Trophoblast cell (in vitro differentiated cells and primary cell): ENCODE measurements around the gene AIFM3.
A peak's percentile ranks its signal among the peaks of the same experiment; 100 is the strongest.

Experiments
- DNase-seq, 2 donors: peaks; one replicate each; pipeline ENCODE4 v3.0.0-alpha.2; 2016
- H2AFZ ChIP-seq: 2 replicates; pipeline ENCODE4 v1.6.1; 2013; ENCODE audit warnings: low read length, moderate library complexity, mild to moderate bottlenecking; ENCODE audit not compliant: insufficient read depth, poor library complexity
- H2AK5ac ChIP-seq: 2 replicates; pipeline ENCODE4 v1.6.1; 2013; ENCODE audit warnings: mild to moderate bottlenecking, low read length
- H2BK120ac ChIP-seq: 2 replicates; pipeline ENCODE4 v1.6.1; 2013; ENCODE audit warnings: low read length, mild to moderate bottlenecking, moderate library complexity; ENCODE audit not compliant: insufficient read depth, poor library complexity
- H2BK12ac ChIP-seq: 2 replicates; pipeline ENCODE4 v1.6.1; 2013; ENCODE audit warnings: mild to moderate bottlenecking, low read length, moderate library complexity
- H2BK5ac ChIP-seq: 2 replicates; pipeline ENCODE4 v1.6.1; 2013; ENCODE audit warnings: low read length, low read depth, moderate library complexity, mild to moderate bottlenecking; ENCODE audit not compliant: poor library complexity
- H3K14ac ChIP-seq: 2 replicates; pipeline ENCODE4 v1.6.1; 2013; ENCODE audit warnings: mild to moderate bottlenecking, low read length
- H3K18ac ChIP-seq: 2 replicates; pipeline ENCODE4 v1.6.1; 2013; ENCODE audit warnings: mild to moderate bottlenecking, low read length
- H3K23ac ChIP-seq: 2 replicates; pipeline ENCODE4 v1.6.1; 2013; ENCODE audit warnings: low read length
- H3K27ac ChIP-seq: 2 replicates; pipeline ENCODE4 v1.5.1; 2013; ENCODE audit warnings: low read depth, mild to moderate bottlenecking, inconsistent platforms, low read length, moderate library complexity
- H3K27me3 ChIP-seq: 2 replicates; pipeline ENCODE4 v1.6.1; 2013; ENCODE audit warnings: inconsistent platforms, mild to moderate bottlenecking, low read length, moderate library complexity; ENCODE audit not compliant: insufficient read depth
- H3K36me3 ChIP-seq, 2 experiments: 1 replicate in 1 of 2; 2 replicates in 1 of 2; pipeline ENCODE4 v1.6.1; 2013; ENCODE audit warnings: low read length in 2 of 2, mild to moderate bottlenecking in 2 of 2, moderate library complexity in 1 of 2; ENCODE audit not compliant: insufficient read depth in 2 of 2, control insufficient read depth in 1 of 2
- H3K4ac ChIP-seq: 2 replicates; pipeline ENCODE4 v1.6.1; 2013; ENCODE audit warnings: low read depth, mild to moderate bottlenecking, low read length, moderate library complexity
- H3K4me1 ChIP-seq, 2 experiments: 1 replicate in 1 of 2; 2 replicates in 1 of 2; pipeline ENCODE4 v1.6.1; 2013; ENCODE audit warnings: low read length in 2 of 2, mild to moderate bottlenecking in 2 of 2, moderate library complexity in 1 of 2; ENCODE audit not compliant: insufficient read depth in 2 of 2, control insufficient read depth in 1 of 2
- H3K4me2 ChIP-seq: 2 replicates; pipeline ENCODE4 v1.6.1; 2013; ENCODE audit warnings: inconsistent platforms, mild to moderate bottlenecking, low read length, moderate library complexity
- H3K4me3 ChIP-seq: 2 replicates; pipeline ENCODE4 v1.5.1; 2013; ENCODE audit warnings: mild to moderate bottlenecking, low read depth, low read length, inconsistent platforms
- H3K79me1 ChIP-seq: one replicate; pipeline ENCODE4 v1.6.1; 2013; ENCODE audit warnings: low read length
- H3K79me2 ChIP-seq: 2 replicates; pipeline ENCODE4 v1.6.1; 2013; ENCODE audit warnings: low read length, mild to moderate bottlenecking; ENCODE audit not compliant: control insufficient read depth, insufficient read depth, poor library complexity
- H3K9ac ChIP-seq: 2 replicates; pipeline ENCODE4 v1.6.1; 2013; ENCODE audit warnings: mild to moderate bottlenecking, low read length
- H3K9me3 ChIP-seq: 2 replicates; pipeline ENCODE4 v1.6.1; 2013; ENCODE audit warnings: low read depth, mild to moderate bottlenecking, control low read depth, inconsistent platforms, low read length; ENCODE audit not compliant: insufficient read depth
- H4K12ac ChIP-seq: 2 replicates; pipeline ENCODE4 v1.6.1; 2013; ENCODE audit warnings: low read depth, mild to moderate bottlenecking, low read length, moderate library complexity
- H4K8ac ChIP-seq: 2 replicates; pipeline ENCODE4 v1.6.1; 2013; ENCODE audit warnings: low read depth, mild to moderate bottlenecking, low read length, moderate library complexity
- H4K91ac ChIP-seq: one replicate; pipeline ENCODE4 v1.6.1; 2013; ENCODE audit warnings: low read depth, mild to moderate bottlenecking, low read length, moderate library complexity
- WGBS: extraction: QIAGEN DNeasy Blood & Tissue Kit; methylation state at CpG from one replicate; pipeline ENCODE4 v1.1.7; 2013; ENCODE audit warnings: missing lambda C conversion rate; ENCODE audit not compliant: insufficient read length, insufficient coverage; ENCODE audit errors: extremely low coverage; 5-methylcytosine and 5-hydroxymethylcytosine counted together

AIFM3 gene

DNA sequence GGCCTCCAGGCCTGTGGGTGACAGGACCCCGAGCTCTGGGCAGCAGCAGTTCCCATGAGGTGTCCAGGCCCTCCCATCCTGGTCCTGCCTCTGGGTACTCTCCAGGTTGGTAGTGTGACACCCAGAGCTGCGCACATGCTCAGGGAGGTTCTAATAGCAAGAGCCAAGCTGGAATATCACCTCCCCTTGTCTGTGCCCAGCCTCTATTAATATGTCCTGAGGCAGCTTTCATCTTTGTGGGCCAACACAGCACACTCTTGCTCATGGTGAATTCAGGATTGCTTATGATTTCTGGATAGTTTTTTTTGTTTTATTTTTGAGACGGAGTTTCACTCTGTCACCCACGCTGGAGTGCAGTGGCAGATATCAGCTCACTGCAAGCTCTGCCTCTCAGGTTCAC, 51.3 kb downstream of the AIFM3 start:
- H3K27me3 ChIP-seq: no peaks in the 10 kb centered on the region
- H3K4me2 ChIP-seq: no peak overlapping the region
- no peak overlapping the region for H3K9ac ChIP-seq
- H2BK12ac ChIP-seq: no peak overlapping the region
- no peak overlapping the region for H3K4ac ChIP-seq
- H3K4me1 ChIP-seq: peaks cover 15 to 18% of the 10 kb centered on the region in 2 experiments
- DNase-seq: no peak
- no peaks in the 10 kb centered on the region for H3K36me3 ChIP-seq
- no CpG with 5 or more reads among the region's 4 CpGs for WGBS
- no peak overlapping the region for H4K91ac ChIP-seq
- H4K8ac ChIP-seq: no peak overlapping the region
- peaks cover 3% of the 10 kb centered on the region for H3K79me1 ChIP-seq
- H3K14ac ChIP-seq: no peak overlapping the region
- H2BK5ac ChIP-seq: no peak overlapping the region
- H2BK120ac ChIP-seq: no peak overlapping the region
- H2AK5ac ChIP-seq: no peak overlapping the region
- H3K18ac ChIP-seq: no peak overlapping the region
- H3K27ac ChIP-seq: no peak overlapping the region
- no peaks in the 10 kb centered on the region for H3K79me2 ChIP-seq
- no peak overlapping the region for H3K4me3 ChIP-seq
- no peak overlapping the region for H3K23ac ChIP-seq
- no peak overlapping the region for H2AFZ ChIP-seq
- H3K9me3 ChIP-seq: no peaks in the 10 kb centered on the region
- no peak overlapping the region for H4K12ac ChIP-seq

DNA sequence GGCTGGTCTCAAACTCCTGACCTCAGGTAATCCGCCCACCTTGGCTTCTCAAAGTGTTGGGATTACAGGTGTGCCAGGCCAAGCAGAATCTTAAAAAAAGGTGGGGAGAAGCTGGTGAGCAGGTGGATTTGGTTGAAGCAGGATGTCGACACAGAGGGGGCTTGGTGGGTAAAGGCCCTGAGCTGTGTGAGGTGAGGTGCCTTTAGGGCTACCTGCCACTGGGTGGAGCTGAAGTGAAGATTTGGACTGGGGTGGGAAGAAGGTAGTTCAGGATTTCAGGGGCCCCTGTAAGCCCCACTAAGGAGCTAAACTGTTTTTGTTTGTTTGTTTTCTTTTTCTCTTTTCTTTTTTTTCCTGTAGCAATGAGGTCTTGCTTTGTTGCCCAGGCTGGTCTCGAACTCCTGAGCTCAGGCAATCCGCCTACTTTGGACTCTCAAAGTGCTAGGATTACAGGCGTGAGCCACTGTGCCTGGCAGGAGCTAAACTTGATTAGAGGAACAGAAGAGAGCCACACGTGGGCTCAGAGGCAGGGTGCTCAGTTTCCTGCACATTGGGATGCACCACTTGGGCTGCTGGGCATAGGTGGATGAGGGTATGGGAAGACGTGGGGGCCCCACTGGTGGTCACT, 53.9 kb downstream of the AIFM3 start:
- Histone ChIP-seq H3K4ac (no peak overlapping the region), H4K12ac (no peak overlapping the region), H2AK5ac (no peak overlapping the region), H4K8ac (no peak overlapping the region), H3K27ac (no peak overlapping the region), H3K4me2 (no peak overlapping the region), H3K79me2 (no peaks in the 10 kb centered on the region), H3K9me3 (no peaks in the 10 kb centered on the region), H3K23ac (no peak overlapping the region), H3K14ac (no peak overlapping the region), H3K79me1 (no peaks in the 10 kb centered on the region), H2BK12ac (no peak overlapping the region), H3K9ac (no peak overlapping the region), H2BK120ac (no peak overlapping the region), H2BK5ac (no peak overlapping the region), H3K27me3 (no peaks in the 10 kb centered on the region), H3K4me1 (no peaks in the 10 kb centered on the region), H4K91ac (no peak overlapping the region), H2AFZ (no peak overlapping the region), H3K4me3 (no peak overlapping the region), H3K36me3 (no peaks in the 10 kb centered on the region), H3K18ac (no peak overlapping the region)
- peak in 1 of 2 donors; percentile 36 for DNase-seq
- no CpG with 5 or more reads among the region's 7 CpGs for WGBS

DNA sequence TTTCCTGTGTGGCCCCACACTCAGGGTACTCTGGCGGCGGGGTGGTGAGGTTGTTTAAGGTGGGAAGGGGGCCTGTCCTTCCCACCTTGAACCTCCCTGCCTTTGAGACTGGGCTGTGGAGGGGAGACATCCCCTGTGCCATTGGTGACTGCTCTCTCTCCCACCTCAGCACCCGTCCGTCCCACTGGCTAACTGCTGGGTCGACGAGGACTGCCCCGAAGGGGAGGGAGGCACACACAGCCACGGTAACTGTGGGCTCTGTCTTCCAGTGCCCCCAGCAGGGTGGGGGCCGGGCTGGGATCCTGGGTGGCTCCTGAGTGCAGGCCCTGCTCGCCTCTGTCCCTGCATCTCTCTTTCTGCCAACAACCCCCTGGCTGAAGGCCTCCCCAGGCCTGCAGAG, 55.5 kb downstream of the AIFM3 start:
- WGBS: no CpG with 5 or more reads among the region's 10 CpGs
- H3K18ac ChIP-seq: no peak overlapping the region
- no peak overlapping the region for H4K91ac ChIP-seq
- H3K27ac ChIP-seq: no peak overlapping the region
- no peak overlapping the region for H2BK120ac ChIP-seq
- H3K79me2 ChIP-seq: no peaks in the 10 kb centered on the region
- H3K14ac ChIP-seq: no peak overlapping the region
- H3K23ac ChIP-seq: no peak overlapping the region
- no peak overlapping the region for H2BK5ac ChIP-seq
- peaks cover 0 to 3% of the 10 kb centered on the region in 2 experiments for H3K4me1 ChIP-seq
- H4K12ac ChIP-seq: no peak overlapping the region
- H2AK5ac ChIP-seq: peak overlapping the region; percentile 2
- H3K4ac ChIP-seq: no peak overlapping the region
- no peak overlapping the region for H3K4me3 ChIP-seq
- H3K4me2 ChIP-seq: no peak overlapping the region
- H3K79me1 ChIP-seq: no peaks in the 10 kb centered on the region
- H3K36me3 ChIP-seq: no peaks in the 10 kb centered on the region
- H3K9ac ChIP-seq: no peak overlapping the region
- H3K9me3 ChIP-seq: no peaks in the 10 kb centered on the region
- no peak overlapping the region for H2AFZ ChIP-seq
- H2BK12ac ChIP-seq: no peak overlapping the region
- H3K27me3 ChIP-seq: no peaks in the 10 kb centered on the region
- no peak for DNase-seq
- no peak overlapping the region for H4K8ac ChIP-seq

DNA sequence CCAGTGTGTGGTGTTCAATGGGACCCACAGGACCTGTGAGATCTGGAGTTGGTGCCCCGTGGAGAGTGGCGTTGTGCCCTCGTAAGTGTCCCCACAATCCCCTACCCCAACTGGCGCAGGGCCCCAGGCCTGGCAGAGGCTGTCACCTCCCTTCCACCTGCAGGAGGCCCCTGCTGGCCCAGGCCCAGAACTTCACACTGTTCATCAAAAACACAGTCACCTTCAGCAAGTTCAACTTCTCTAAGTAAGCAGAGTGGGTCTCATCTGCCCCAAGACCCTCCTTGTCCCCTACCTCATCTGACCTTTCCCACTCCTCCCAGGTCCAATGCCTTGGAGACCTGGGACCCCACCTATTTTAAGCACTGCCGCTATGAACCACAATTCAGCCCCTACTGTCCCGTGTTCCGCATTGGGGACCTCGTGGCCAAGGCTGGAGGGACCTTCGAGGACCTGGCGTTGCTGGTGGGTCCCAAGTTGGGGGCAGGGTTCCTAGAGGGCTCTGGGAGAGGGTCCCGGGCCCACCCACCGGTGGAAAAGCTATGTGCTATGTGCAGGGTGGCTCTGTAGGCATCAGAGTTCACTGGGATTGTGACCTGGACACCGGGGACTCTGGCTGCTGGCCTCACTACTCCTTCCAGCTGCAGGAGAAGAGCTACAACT, 56.0 kb downstream of the AIFM3 start:
- H4K8ac ChIP-seq: no peak overlapping the region
- H3K18ac ChIP-seq: no peak overlapping the region
- H3K27me3 ChIP-seq: no peaks in the 10 kb centered on the region
- no peak overlapping the region for H2BK12ac ChIP-seq
- no peak overlapping the region for H3K9ac ChIP-seq
- no peak overlapping the region for H3K4ac ChIP-seq
- H3K14ac ChIP-seq: no peak overlapping the region
- no peak overlapping the region for H2BK120ac ChIP-seq
- H4K12ac ChIP-seq: no peak overlapping the region
- no peaks in the 10 kb centered on the region for H3K9me3 ChIP-seq
- no peak overlapping the region for H2AFZ ChIP-seq
- H3K79me1 ChIP-seq: no peaks in the 10 kb centered on the region
- no peak overlapping the region for H3K4me2 ChIP-seq
- H3K4me3 ChIP-seq: no peak overlapping the region
- peaks cover 0 to 7% of the 10 kb centered on the region in 2 experiments for H3K4me1 ChIP-seq
- H2BK5ac ChIP-seq: no peak overlapping the region
- no peaks in the 10 kb centered on the region for H3K36me3 ChIP-seq
- H3K23ac ChIP-seq: no peak overlapping the region
- no peak overlapping the region for H4K91ac ChIP-seq
- WGBS: no CpG with 5 or more reads among the region's 13 CpGs
- peak overlapping the region; percentile 51 for H2AK5ac ChIP-seq
- H3K27ac ChIP-seq: no peak overlapping the region
- no peak for DNase-seq
- no peaks in the 10 kb centered on the region for H3K79me2 ChIP-seq
